Fibroblast of lung (primary cell): ENCODE data around the gene GNAO1.

ENCODE experiments used
- EZH2 ChIP-seq: IDR thresholded peaks from 2 replicates; pipeline ENCODE4 v1.5.1; 2012; ENCODE audit warnings: low read length, control low read depth, mild to moderate bottlenecking; ENCODE audit errors: missing control alignments
- TF ChIP-seq, protein P1 (sequence below), 2 donors: IDR thresholded peaks in 1 of 2; conservative IDR thresholded peaks in 1 of 2; 1 replicate in 1 of 2; 2 replicates in 1 of 2; pipeline ENCODE4 v1.5.1; 2011 to 2012; ENCODE audit warnings: low read length in 2 of 2, control low read depth in 1 of 2, inconsistent platforms in 1 of 2, low read depth in 1 of 2, mild to moderate bottlenecking in 1 of 2

DNA sequence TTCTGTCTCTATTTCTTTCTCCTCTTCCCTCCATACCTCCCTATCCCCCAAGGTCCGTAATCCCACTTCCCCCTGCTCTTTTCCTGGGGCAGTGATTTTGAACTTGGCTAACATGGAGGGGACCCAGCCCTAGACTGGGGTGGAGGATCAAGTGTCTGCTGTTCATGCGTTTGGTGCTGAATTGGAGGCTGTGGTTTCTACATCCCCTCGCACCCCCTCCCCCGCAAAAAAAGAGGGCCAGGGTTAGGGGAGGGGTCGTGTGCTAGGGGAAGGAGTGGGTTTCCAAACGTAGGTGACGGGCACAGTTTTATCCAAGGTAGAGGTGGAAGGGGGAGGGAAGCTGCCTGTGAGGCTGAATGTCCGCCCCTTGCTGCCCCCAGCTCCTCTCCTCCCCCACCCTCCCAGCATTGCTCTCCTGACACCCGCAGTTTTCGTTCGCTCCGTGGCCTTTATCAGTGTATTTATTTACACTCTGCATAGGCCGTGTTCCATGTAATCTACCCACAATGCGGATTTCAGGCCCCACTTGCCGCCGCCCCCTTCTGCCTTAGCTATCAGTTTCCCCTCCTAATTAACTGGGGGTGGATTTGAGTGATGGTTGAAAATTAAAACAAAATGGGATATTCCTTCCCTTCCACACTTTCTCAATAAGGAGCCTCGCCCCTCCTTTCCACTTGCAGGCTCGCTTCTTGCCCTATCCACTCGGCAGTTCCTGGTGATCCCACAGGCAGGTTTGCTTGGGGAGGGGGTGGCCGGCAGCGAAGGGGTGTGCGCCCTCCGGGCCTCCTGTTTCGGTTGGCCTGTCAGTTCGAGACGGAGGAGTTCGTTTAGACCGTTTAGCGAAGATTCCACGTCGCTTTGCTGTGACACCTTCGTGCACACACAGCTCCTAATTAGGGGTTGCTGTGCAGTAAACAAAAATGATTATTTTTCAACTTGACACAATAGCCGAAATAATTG, 2.0 kb downstream of the GNAO1 start:
- TF ChIP-seq, protein P1, sequence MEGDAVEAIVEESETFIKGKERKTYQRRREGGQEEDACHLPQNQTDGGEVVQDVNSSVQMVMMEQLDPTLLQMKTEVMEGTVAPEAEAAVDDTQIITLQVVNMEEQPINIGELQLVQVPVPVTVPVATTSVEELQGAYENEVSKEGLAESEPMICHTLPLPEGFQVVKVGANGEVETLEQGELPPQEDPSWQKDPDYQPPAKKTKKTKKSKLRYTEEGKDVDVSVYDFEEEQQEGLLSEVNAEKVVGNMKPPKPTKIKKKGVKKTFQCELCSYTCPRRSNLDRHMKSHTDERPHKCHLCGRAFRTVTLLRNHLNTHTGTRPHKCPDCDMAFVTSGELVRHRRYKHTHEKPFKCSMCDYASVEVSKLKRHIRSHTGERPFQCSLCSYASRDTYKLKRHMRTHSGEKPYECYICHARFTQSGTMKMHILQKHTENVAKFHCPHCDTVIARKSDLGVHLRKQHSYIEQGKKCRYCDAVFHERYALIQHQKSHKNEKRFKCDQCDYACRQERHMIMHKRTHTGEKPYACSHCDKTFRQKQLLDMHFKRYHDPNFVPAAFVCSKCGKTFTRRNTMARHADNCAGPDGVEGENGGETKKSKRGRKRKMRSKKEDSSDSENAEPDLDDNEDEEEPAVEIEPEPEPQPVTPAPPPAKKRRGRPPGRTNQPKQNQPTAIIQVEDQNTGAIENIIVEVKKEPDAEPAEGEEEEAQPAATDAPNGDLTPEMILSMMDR (conservative IDR thresholded peaks at IDR 0.05 in 1 of 2, IDR thresholded peaks at IDR 0.05 in 1 of 2; ENCODE audit: low read depth in 1 of 2, low read length in 2 of 2), result no peak
- no peak for TF ChIP-seq EZH2
